HL-60 (cell line): ENCODE results near the gene SAG.

Experiments used
- DNase-seq, 2 experiments: peaks; one replicate each; pipeline ENCODE4 v3.0.0-alpha.2; 2010 to 2020; ENCODE audit warnings: low read depth in 1 of 2, low spot score in 1 of 2
- H3K27ac ChIP-seq: fragments of 250-450 bp; sonication (Bioruptor Pico); replicated peaks from 2 replicates; pipeline ENCODE4 v1.5.1; 2020; ENCODE audit warnings: mild to moderate bottlenecking, moderate library complexity
- H3K27me3 ChIP-seq: fragments of 250-450 bp; sonication (Bioruptor Pico); 2 replicates; pipeline ENCODE4 v1.5.1; 2021; ENCODE audit warnings: mild to moderate bottlenecking, moderate library complexity; ENCODE audit not compliant: insufficient read depth, poor library complexity, severe bottlenecking
- H3K4me3 ChIP-seq: replicated peaks from 2 replicates; pipeline ENCODE4 v1.5.1; 2011; ENCODE audit warnings: mild to moderate bottlenecking, control low read depth, low read length; ENCODE audit not compliant: insufficient read depth
- GABPA ChIP-seq: IDR thresholded peaks from 2 replicates; pipeline ENCODE4 v1.6.1; 2012; ENCODE audit warnings: low read depth
- POLR2AphosphoS5 ChIP-seq: IDR thresholded peaks from 2 replicates; pipeline ENCODE4 v1.6.1; 2012; ENCODE audit warnings: low read depth
- SPI1 ChIP-seq: IDR thresholded peaks from 2 replicates; pipeline ENCODE4 v1.6.1; 2012; ENCODE audit warnings: low read depth, mild to moderate bottlenecking, borderline replicate concordance
- TF ChIP-seq, protein P1 (sequence below): IDR thresholded peaks from one replicate; pipeline ENCODE4 v1.5.1; 2011; ENCODE audit warnings: low read length, control low read depth, inconsistent platforms; ENCODE audit not compliant: insufficient read depth
- TF ChIP-seq, protein P2 (sequence below): IDR thresholded peaks from 2 replicates; pipeline ENCODE4 v1.6.1; 2012; ENCODE audit warnings: low read depth; ENCODE audit not compliant: insufficient replicate concordance

The SAG gene

DNA sequence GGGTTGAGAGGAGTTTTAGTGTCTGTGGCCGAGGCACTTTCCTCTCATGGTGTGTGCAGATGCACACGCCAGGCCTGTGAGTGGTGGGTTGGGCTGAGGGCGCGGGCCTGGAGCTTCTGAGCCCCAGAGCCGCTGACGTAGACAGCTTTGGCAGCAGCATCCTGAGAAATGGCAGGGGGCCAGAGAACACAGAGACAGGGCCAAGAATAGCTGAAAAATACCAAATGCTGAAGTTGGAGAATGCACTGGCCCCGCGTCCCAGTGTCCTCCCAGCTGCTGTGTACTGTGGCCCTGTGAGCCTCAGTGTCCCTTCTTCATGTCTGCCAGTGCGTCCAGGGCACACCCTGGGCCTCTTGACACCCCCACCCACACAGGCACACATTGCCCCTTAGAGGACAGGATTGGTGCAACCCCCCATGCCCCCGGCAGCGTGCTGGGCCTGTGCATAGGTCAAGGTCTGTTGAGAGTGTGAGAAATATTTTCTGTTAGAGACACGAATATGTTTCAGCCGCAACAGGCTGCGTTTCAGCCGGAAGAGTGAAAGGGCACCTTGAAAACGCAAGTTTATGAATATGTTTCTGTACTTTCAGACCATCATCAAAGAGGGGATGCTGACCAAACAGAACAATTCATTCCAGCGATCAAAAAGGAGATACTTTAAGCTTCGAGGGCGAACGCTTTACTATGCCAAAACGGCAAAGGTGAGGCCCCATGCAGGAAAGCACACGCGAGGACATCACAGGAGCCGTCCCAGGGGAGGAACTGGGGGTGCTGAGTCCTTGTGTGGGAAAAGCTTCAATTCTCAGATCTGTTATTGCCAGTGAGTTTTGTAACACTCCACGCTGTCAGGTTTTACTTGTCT is 80.3 kb downstream of the SAG start:
- no peak overlapping the region for H3K4me3 ChIP-seq
- no peak for TF ChIP-seq POLR2AphosphoS5
- TF ChIP-seq, protein P1, sequence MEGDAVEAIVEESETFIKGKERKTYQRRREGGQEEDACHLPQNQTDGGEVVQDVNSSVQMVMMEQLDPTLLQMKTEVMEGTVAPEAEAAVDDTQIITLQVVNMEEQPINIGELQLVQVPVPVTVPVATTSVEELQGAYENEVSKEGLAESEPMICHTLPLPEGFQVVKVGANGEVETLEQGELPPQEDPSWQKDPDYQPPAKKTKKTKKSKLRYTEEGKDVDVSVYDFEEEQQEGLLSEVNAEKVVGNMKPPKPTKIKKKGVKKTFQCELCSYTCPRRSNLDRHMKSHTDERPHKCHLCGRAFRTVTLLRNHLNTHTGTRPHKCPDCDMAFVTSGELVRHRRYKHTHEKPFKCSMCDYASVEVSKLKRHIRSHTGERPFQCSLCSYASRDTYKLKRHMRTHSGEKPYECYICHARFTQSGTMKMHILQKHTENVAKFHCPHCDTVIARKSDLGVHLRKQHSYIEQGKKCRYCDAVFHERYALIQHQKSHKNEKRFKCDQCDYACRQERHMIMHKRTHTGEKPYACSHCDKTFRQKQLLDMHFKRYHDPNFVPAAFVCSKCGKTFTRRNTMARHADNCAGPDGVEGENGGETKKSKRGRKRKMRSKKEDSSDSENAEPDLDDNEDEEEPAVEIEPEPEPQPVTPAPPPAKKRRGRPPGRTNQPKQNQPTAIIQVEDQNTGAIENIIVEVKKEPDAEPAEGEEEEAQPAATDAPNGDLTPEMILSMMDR: no peak
- TF ChIP-seq SPI1: no peak
- no peak for TF ChIP-seq GABPA
- TF ChIP-seq, protein P2, sequence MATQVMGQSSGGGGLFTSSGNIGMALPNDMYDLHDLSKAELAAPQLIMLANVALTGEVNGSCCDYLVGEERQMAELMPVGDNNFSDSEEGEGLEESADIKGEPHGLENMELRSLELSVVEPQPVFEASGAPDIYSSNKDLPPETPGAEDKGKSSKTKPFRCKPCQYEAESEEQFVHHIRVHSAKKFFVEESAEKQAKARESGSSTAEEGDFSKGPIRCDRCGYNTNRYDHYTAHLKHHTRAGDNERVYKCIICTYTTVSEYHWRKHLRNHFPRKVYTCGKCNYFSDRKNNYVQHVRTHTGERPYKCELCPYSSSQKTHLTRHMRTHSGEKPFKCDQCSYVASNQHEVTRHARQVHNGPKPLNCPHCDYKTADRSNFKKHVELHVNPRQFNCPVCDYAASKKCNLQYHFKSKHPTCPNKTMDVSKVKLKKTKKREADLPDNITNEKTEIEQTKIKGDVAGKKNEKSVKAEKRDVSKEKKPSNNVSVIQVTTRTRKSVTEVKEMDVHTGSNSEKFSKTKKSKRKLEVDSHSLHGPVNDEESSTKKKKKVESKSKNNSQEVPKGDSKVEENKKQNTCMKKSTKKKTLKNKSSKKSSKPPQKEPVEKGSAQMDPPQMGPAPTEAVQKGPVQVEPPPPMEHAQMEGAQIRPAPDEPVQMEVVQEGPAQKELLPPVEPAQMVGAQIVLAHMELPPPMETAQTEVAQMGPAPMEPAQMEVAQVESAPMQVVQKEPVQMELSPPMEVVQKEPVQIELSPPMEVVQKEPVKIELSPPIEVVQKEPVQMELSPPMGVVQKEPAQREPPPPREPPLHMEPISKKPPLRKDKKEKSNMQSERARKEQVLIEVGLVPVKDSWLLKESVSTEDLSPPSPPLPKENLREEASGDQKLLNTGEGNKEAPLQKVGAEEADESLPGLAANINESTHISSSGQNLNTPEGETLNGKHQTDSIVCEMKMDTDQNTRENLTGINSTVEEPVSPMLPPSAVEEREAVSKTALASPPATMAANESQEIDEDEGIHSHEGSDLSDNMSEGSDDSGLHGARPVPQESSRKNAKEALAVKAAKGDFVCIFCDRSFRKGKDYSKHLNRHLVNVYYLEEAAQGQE: no peak
- no peak overlapping the region for H3K27ac ChIP-seq
- no peaks in the 10 kb centered on the region for H3K27me3 ChIP-seq
- DNase-seq: no peak

DNA sequence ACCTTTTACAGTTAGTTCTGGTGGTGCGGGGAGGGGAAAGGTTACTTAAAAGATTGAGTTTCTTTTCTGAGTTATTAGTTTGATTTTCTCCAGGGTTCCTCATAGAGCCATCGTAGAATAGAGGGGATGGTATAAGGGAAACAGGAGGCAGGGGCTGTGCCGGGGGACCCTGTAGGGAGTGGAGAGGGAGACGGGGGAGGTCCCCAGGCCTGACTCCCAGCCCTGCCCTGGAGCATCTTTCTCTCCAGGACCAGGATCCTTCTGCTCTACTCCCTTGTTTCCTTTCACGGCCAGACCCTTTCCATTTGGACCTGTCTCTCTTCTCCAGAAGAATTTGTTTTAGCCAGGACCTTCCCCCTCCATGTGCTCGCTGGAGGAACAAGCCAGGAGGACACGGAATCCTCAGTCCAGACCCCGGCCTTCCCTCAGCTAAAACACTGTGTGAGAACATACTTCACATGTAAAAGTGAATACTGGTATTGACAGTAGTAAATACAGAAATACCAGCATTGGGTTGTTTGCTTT is 82.0 kb downstream of the SAG start:
- Histone ChIP-seq H3K4me3 (no peak overlapping the region), H3K27ac (no peak overlapping the region), H3K27me3 (no peaks in the 10 kb centered on the region)
- DNase-seq: no peak
- TF ChIP-seq, protein P1: no peak
- TF ChIP-seq POLR2AphosphoS5 (no peak), GABPA (no peak)

DNA sequence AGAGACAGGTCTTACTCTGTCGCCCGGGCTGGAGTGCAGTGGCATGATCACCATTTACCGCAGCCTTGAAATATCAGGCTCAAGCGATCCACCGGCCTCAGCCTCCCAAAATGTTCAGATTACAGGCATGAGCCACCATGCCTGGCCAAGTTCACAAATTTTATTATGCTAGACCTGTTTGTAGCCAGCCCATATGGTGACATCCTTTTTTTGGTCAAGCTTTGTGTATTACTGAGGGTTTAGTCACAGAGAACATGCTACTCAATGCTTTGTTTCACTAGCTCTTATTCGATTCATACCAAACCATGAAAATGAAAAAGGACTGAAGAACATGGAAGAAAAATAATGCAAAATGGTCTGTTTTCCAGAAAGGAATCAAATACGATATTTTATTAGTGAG is 88.1 kb downstream of the SAG start:
- TF ChIP-seq GABPA: no peak
- TF ChIP-seq, protein P2: no peak
- TF ChIP-seq, protein P1: no peak
- TF ChIP-seq SPI1: no peak
- no peak for TF ChIP-seq POLR2AphosphoS5
- DNase-seq: no peak
- H3K27ac ChIP-seq: no peak overlapping the region
- no peaks in the 10 kb centered on the region for H3K27me3 ChIP-seq
- H3K4me3 ChIP-seq: no peak overlapping the region
